ENCODE measurements around the gene PTPRK. TPM values are rescaled to one million over a fixed set of nuclear protein-coding genes. Genes with fewer than 3 reads are reported as not detected.
"Not testable (repeated sequence)": the region's sequence is repeated elsewhere in the genome, so short reads cannot be mapped to it uniquely, and the experiment has no call there.

PTPRK gene
- total RNA-seq, 1 experiment from 2014 or later, result 69.4 TPM

- peak; percentile 85 for DNase-seq (ENCODE audit: low read depth)
Observed at GRCh38 chr6:128491610-128492206, 28.7 kb downstream of the PTPRK start.

GRCh38 chr6:128491100-128491581 is 29.3 kb downstream of the PTPRK start:
- peak; percentile 40 for DNase-seq (ENCODE audit: low read depth)

GRCh38 chr6:128487746-128488145 is 32.7 kb downstream of the PTPRK start:
- peak; percentile 82 for DNase-seq (ENCODE audit: low read depth)

- DNase-seq (ENCODE audit: low read depth), result no peak
Observed at GRCh38 chr6:128487055-128487454, 33.3 kb downstream of the PTPRK start.

GRCh38 chr6:128486580-128486979 is 33.8 kb downstream of the PTPRK start:
- not testable (repeated sequence) for DNase-seq (ENCODE audit: low read depth)

- DNase-seq (ENCODE audit: low read depth), result no peak
Observed at GRCh38 chr6:128483472-128484135, 36.8 kb downstream of the PTPRK start.

- no peak for DNase-seq (ENCODE audit: low read depth)
Observed at GRCh38 chr6:128482642-128483041, 37.8 kb downstream of the PTPRK start.

GRCh38 chr6:128479991-128480390 is 40.4 kb downstream of the PTPRK start:
- DNase-seq (ENCODE audit: low read depth), result no peak

- DNase-seq (ENCODE audit: low read depth), result no peak
Observed at GRCh38 chr6:128479048-128479666, 41.2 kb downstream of the PTPRK start.

- no peak for DNase-seq (ENCODE audit: low read depth)
Observed at GRCh38 chr6:128478230-128479047, 42.0 kb downstream of the PTPRK start.

- no peak for DNase-seq (ENCODE audit: low read depth)
Observed at GRCh38 chr6:128474933-128475332, 45.5 kb downstream of the PTPRK start.

GRCh38 chr6:128474481-128474880 is 45.9 kb downstream of the PTPRK start:
- DNase-seq (ENCODE audit: low read depth), result peak; percentile 51

GRCh38 chr6:128471907-128472306 is 48.5 kb downstream of the PTPRK start:
- DNase-seq (ENCODE audit: low read depth), result no peak

GRCh38 chr6:128465368-128466343 is 54.7 kb downstream of the PTPRK start:
- no peak for DNase-seq (ENCODE audit: low read depth)

- DNase-seq (ENCODE audit: low read depth), result no peak
Observed at GRCh38 chr6:128464790-128465189, 55.6 kb downstream of the PTPRK start.

- peak; percentile 19 for DNase-seq (ENCODE audit: low read depth)
Observed at GRCh38 chr6:128463942-128464341, 56.5 kb downstream of the PTPRK start.

GRCh38 chr6:128461501-128461900 is 58.9 kb downstream of the PTPRK start:
- DNase-seq (ENCODE audit: low read depth), result no peak

GRCh38 chr6:128456510-128457230 is 63.7 kb downstream of the PTPRK start:
- DNase-seq (ENCODE audit: low read depth), result no peak

GRCh38 chr6:128455959-128456358 is 64.4 kb downstream of the PTPRK start:
- DNase-seq (ENCODE audit: low read depth), result no peak

- no peak for DNase-seq (ENCODE audit: low read depth)
Observed at GRCh38 chr6:128452713-128453112, 67.7 kb downstream of the PTPRK start.
